ENCODE results near the gene CD207. TPM values are rescaled to one million over a fixed set of nuclear protein-coding genes. Genes with fewer than 3 reads are reported as not detected.

CD207 gene
- total RNA-seq, 1 donor from 2014 or later, result 2.5 TPM

GRCh38 chr2:70808983-70809958 is 26.3 kb downstream of the CD207 start:
- no peaks in the 10 kb centered on the region for H3K4me1 ChIP-seq
- TF ChIP-seq POLR2AphosphoS5 (IDR thresholded peaks at IDR 0.05; ENCODE audit: insufficient read depth in 1 of 2, low read depth in 1 of 2), result no peak
- no peak for TF ChIP-seq CTCF (IDR thresholded peaks at IDR 0.05)
- no peak for TF ChIP-seq POLR2A (IDR thresholded peaks at IDR 0.05)
- intact Hi-C loops (cut with DNase I), result no loop called here
- DNase-seq (ENCODE audit: extremely low spot score in 2 of 2), result peak in 1 of 2 donors; percentile 67
- H3K9me3 ChIP-seq, result no peaks in the 10 kb centered on the region
- no peaks in the 10 kb centered on the region for H3K36me3 ChIP-seq
- H3K27me3 ChIP-seq, result no peaks in the 10 kb centered on the region
- no peak overlapping the region for H3K27ac ChIP-seq
- no peak overlapping the region for H3K4me3 ChIP-seq

DNA sequence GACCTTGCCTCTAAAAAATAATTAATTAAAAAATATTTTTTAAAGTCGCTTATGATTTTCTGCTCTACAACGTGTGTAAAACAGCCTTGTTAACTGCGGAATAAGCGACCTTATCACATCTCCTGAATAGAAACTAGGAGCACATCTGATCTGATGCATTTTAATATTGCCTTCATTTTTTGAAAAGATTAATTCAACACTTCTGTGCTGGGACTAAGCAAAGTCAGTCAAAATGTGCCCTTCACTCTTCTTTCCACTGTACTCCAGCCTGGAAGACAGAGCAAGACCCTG is 27.8 kb downstream of the CD207 start:
- H3K4me3 ChIP-seq, result no peak overlapping the region
- no peaks in the 10 kb centered on the region for H3K36me3 ChIP-seq
- no peak overlapping the region for H3K27ac ChIP-seq
- TF ChIP-seq CTCF (IDR thresholded peaks at IDR 0.05), result no peak
- TF ChIP-seq POLR2A (IDR thresholded peaks at IDR 0.05), result no peak
- no peak for TF ChIP-seq POLR2AphosphoS5 (IDR thresholded peaks at IDR 0.05; ENCODE audit: insufficient read depth in 1 of 2, low read depth in 1 of 2)
- intact Hi-C loops (cut with DNase I), result no loop called here
- no peaks in the 10 kb centered on the region for H3K9me3 ChIP-seq
- no peaks in the 10 kb centered on the region for H3K4me1 ChIP-seq
- no peaks in the 10 kb centered on the region for H3K27me3 ChIP-seq
- DNase-seq (ENCODE audit: extremely low spot score in 2 of 2), result no peak

DNA sequence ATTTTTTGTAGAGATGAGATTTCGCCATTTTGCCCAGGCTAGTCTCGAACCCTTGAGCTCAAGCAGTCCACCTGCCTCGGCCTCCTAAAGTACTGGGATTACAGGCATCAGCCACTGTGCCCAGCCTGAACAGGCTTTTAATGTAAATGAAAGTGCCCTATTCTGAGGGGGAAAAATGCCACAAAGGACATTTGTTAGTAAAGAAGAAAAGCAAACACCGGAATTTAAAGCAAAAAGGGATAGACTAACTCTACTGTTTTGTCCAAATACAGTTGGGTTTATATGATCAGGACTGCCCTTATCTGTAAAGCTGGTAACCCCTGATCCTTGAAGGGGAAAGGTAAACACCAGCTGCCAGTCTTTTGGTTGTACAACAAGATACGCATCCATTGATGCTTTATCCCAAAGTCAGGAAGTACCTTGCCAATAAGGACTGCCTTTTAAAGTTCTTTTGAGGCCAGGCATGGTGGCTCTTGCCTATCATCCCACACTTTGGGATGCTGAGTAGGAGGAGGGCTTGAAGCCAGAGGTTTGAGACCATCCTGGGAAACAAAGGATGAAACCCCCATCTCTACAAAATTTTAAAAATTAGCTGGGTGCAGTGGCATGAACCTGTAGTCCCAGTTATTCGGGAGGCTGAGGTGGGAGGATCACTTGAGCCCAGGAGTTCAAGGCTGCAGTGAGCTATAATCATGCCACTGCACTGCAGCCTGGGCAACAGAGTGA is 28.4 kb downstream of the CD207 start:
- H3K27me3 ChIP-seq, result no peaks in the 10 kb centered on the region
- no peak for DNase-seq (ENCODE audit: extremely low spot score in 2 of 2)
- H3K27ac ChIP-seq, result no peak overlapping the region
- no peaks in the 10 kb centered on the region for H3K4me1 ChIP-seq
- H3K36me3 ChIP-seq, result no peaks in the 10 kb centered on the region
- no peak overlapping the region for H3K4me3 ChIP-seq
- intact Hi-C loops (cut with DNase I), result no loop called here
- no peak for TF ChIP-seq POLR2A (IDR thresholded peaks at IDR 0.05)
- no peak for TF ChIP-seq CTCF (IDR thresholded peaks at IDR 0.05)
- TF ChIP-seq POLR2AphosphoS5 (IDR thresholded peaks at IDR 0.05; ENCODE audit: insufficient read depth in 1 of 2, low read depth in 1 of 2), result no peak
- H3K9me3 ChIP-seq, result no peaks in the 10 kb centered on the region

DNA sequence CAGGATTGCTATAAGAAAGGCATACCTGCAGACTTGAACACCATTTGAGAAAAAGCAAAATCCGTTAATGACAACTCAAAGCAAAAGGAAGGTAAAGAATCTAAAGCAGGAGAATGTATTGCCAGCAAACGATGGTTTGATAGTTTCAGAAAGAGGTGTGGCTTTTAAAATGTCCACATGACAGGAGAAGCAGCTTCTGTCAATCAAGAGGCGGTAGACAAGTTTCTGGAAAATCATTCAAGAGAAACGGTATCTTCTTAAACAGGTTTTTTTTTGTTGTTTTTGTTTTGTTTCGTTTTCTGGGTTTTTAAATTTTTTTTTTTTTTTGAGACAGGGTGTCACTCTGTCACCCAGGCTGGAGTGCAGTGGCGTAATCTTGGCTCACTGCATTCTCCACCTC is 29.0 kb downstream of the CD207 start:
- no peak for DNase-seq (ENCODE audit: extremely low spot score in 2 of 2)
- Histone ChIP-seq H3K36me3 (no peaks in the 10 kb centered on the region), H3K27ac (no peak overlapping the region), H3K4me1 (no peaks in the 10 kb centered on the region), H3K9me3 (no peaks in the 10 kb centered on the region), H3K4me3 (no peak overlapping the region), H3K27me3 (no peaks in the 10 kb centered on the region)
- intact Hi-C loops (cut with DNase I), result no loop called here
- TF ChIP-seq POLR2A (IDR thresholded peaks at IDR 0.05) (no peak), CTCF (IDR thresholded peaks at IDR 0.05) (no peak), POLR2AphosphoS5 (IDR thresholded peaks at IDR 0.05; ENCODE audit: insufficient read depth in 1 of 2, low read depth in 1 of 2) (no peak)

DNA sequence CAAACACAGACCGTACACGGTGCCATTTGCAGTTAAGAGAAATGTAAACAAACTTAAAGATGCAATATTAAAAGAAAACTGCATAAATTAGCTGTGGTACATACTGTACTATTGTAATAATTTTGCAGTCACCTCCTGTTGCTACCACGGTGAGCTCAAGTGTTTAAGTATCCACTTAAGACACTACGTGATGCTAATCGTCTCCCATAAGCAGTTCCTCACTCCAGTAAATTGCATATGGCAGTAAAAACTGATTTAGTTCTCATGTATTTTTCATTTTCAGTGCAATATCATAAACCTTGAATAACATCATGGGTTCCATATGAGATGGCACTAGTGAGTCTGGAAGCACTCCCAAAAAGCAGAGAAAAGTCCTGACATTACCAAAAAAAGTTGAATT is 29.6 kb downstream of the CD207 start:
- DNase-seq (ENCODE audit: extremely low spot score in 2 of 2), result no peak
- Histone ChIP-seq H3K4me3 (no peak overlapping the region), H3K27ac (no peak overlapping the region), H3K36me3 (no peaks in the 10 kb centered on the region), H3K9me3 (no peaks in the 10 kb centered on the region), H3K4me1 (no peaks in the 10 kb centered on the region), H3K27me3 (no peaks in the 10 kb centered on the region)
- TF ChIP-seq CTCF (IDR thresholded peaks at IDR 0.05) (no peak), POLR2AphosphoS5 (IDR thresholded peaks at IDR 0.05; ENCODE audit: insufficient read depth in 1 of 2, low read depth in 1 of 2) (no peak), POLR2A (IDR thresholded peaks at IDR 0.05) (no peak)
- intact Hi-C loops (cut with DNase I), result no loop called here
